Measurements from ENCODE around the gene SOCS7.

Gene SOCS7

DNA sequence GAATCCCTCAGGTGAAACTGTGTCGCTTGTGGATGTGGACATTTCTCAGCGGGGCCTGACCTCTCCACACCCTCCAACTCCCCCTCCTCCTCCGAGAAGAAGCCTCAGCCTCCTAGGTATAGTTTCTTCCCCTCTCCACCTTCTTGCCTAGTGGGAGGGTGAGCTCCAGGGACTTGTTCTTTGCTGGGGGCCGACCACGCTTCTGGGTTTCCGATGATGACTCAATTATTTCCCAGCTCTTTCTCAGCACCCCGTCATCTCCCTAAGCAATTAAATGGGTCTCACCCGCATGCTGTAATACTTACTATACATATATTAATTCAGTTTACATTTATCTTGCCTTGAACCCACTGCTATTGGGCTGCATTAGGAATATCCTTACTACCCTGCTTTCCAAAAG lies 13.1 kb downstream of the SOCS7 start:
- no peak for DNase-seq (ENCODE audit: low read depth)

- DNase-seq (ENCODE audit: low read depth), result no peak
Observed at GRCh38 chr17:38369124-38369886, 17.7 kb downstream of the SOCS7 start.

GRCh38 chr17:38379448-38379847 lies 27.8 kb downstream of the SOCS7 start:
- DNase-seq (ENCODE audit: low read depth), result no peak

DNA sequence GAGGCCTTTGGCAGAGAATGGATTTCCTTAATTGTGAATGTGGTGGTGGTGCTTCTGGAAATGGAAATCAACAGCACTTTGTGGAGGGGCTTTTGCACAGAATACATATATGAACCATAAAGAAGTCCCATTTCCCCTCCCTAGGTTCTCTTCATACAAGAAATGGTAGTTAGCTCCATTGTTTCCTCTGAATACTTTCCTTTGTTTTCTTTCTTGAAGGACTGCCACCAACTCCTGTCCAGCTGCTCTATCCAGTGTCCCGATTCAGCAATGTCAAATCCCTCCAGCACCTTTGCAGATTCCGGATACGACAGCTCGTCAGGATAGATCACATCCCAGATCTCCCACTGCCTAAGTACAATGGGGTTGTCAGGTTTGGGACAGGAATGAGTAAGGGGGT lies 43.4 kb downstream of the SOCS7 start:
- no peak for DNase-seq (ENCODE audit: low read depth)

GRCh38 chr17:38397227-38397626 lies 45.6 kb downstream of the SOCS7 start:
- DNase-seq (ENCODE audit: low read depth), result no peak

DNA sequence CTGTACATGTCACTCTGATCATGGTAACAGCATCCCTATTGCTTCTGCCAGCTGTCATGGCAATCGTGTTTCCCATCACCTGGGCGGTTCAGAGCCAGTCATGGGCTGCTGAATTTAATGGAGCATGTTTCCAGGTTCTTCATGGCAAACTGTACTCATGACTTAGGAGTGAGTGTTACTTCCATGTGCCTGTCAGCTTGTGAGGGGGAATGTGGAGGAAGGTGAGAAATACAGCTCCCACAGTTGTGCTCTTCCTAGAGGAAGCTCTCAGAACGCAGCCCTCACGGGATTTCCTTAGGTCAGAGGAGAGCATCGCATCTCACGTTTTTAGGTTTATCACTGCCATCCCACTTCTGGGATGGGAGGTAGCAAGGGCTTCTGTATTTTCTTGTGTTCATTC lies 48.6 kb downstream of the SOCS7 start:
- no peak for DNase-seq (ENCODE audit: low read depth)

DNA sequence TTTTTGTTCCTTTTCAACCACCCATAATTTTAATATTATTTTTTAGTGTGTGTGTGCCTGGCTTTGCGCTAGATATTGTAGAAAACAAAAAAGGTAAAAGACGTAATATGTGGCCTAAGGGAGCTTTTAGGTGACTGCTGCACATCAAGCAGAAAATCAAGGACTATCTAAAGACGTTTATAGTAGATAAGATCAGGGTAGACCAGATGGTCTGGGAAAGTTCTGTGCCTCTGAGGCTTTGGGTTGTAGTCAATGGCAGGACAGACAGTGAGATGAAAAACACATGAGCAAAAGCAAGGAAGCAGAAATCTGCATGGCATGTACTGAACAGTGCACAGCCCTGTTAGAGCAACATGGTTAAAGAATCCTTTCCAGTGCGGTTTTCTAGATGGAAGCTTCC lies 49.8 kb downstream of the SOCS7 start:
- DNase-seq (ENCODE audit: low read depth), result no peak

DNA sequence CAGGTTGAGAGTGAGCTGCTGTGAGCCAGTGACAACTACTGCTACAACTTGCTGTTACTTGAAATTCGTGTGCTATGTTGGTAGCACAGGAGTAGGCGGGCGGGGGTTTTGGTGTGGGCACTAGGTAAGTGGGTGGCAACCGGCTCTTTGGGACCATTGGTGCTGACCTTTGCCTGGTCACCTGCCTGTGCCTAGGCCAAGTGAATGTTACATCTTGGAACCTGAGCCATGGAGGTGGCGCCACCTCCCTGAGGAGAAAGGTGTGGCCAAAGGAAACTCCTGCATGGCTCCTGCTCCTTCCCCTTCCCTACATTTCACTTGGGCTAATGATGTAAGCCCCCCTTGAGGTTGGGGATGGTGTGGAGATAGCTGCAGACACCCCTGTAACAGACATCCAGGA lies 51.3 kb downstream of the SOCS7 start:
- DNase-seq (ENCODE audit: low read depth), result no peak

DNA sequence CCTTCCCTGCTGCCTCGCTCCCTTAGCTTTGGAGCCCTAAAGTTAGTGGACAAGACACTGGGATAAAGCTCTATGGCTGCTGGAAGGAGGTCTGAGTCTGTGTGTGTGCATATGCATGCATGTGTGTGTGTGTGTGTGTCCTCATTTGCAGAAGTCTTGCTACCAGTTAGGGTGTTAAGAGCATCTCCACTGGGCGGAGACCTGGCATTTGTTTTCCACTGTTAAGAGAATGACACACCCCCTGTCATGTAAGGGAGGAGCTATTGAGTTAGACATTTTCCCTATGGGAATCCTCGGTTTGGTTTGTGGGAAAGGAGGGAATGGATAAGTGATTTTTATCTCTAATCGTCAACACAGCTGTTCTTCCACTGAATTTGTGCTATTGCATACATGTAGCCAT lies 51.8 kb downstream of the SOCS7 start:
- no peak for DNase-seq (ENCODE audit: low read depth)

- no peak for DNase-seq (ENCODE audit: low read depth)
Observed at GRCh38 chr17:38404174-38404943, 52.7 kb downstream of the SOCS7 start.

- DNase-seq (ENCODE audit: low read depth), result no peak
Observed at GRCh38 chr17:38405654-38406053, 54.0 kb downstream of the SOCS7 start.

DNA sequence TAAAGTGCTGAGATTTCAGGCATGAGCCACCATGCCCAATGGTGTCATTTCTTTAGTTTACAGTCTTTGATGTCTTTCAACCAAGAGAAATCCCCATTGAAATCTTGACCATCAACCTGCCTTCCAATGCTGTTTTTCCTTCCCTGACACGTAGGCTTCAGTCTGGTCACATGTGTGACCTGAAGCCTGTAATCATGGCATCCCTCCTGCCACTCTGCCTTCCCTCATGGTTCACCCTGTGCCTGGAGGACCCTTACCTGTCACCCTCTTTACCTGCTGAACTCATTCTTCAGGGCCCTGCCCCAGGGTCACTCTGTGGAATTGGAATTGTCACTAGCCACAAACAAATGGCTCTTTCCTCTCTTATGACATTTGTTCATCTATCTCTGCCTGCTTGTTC lies 58.6 kb downstream of the SOCS7 start:
- DNase-seq (ENCODE audit: low read depth), result no peak

- no peak for DNase-seq (ENCODE audit: low read depth)
Observed at GRCh38 chr17:38415250-38416194, 63.9 kb downstream of the SOCS7 start.

DNA sequence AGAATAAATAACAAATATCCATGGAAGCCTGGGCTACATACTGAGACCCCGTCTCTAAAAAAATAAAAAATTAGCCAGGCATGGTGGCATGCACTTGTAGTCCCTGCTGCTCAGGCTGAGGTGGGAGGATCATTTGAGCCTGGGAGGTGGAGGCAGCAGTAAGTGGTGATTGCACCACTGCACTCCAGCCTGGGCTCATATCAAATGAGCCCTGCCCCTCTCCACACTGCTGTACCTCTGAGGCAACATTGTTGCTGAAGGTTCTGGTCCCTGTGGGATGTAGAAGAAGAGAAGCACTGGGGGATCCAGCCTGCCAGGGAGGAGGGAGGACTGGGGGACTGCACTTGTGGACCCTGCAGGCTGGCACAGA lies 65.2 kb downstream of the SOCS7 start:
- DNase-seq (ENCODE audit: low read depth), result no peak

DNA sequence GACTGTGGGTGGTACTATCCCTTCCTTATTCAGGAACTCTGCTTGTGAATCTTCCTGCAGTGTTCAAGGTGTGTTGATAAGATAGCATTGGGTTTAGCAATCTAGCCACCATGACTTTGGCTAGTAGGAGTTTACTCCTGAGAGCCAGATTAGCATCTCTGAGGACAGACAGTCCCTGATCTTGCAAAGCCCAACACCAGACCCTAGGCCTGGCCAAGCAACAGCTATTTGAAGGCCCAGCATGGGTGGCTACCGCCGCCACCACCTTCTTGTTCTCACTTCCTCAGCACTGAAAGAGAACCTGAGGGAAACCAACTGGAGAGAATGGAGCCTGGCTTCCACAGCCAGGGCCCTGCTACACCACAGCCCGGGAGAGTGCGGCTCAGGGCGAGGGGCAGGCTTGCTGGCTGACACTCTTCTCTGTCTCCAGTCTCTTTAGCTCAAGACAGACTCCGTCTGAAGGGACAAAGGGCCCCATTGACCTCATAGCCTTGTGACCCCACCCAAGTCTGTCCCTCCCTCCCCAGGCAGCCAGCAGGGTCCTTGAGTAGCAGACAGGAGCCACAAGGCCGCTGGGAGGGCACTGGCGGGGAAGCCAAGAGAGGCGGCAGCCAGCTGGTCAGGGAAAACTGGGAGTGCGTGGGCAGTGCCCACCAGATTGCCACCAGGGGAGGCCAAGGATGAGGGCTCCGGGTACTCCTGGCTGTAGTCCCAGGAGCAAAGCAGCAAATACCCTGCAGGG lies 65.7 kb downstream of the SOCS7 start:
- no peak for DNase-seq (ENCODE audit: low read depth)

- DNase-seq (ENCODE audit: low read depth), result no peak
Observed at GRCh38 chr17:38418062-38418692, 66.5 kb downstream of the SOCS7 start.

DNA sequence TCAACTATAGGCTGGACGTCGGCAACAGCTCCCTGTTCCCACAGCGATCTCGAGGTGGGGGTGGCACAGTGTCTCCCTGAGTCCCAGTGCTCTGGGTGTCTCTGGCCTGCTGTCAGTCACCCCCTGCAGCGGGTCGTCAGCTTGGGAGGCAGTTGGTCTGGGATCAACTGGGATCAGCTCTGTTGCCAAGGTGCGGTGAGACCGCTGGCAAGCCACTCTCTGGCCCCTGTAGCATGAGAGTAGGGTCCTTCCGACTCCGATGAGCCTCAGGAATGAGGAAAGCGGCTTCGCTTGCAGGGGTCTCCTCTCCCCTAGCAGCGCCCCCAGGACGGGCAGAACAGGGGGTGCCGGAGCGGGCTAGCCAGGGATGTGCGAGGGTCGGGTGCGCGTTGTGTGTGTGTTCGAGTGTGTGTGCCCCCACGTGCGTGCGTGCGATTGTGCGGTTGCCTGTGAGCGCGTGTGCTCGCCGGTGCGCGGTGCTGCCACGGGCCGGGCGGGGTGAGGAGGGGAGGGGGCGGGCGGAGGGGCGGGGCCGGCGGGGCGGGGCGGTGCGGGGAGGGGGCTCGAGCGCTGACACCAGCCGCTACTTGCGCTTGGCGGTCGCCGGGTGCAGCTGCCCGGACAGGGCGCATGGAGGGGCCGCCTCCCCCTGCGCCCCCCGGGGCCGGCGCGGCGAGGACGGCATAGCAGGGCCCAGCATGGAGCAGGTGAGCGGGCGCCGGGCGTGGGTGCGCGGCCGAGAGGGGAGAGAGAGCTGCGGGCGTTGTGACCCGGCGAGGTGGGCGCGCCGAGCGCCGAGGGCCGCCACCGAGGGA lies 67.3 kb downstream of the SOCS7 start:
- DNase-seq (ENCODE audit: low read depth), result no peak

DNA sequence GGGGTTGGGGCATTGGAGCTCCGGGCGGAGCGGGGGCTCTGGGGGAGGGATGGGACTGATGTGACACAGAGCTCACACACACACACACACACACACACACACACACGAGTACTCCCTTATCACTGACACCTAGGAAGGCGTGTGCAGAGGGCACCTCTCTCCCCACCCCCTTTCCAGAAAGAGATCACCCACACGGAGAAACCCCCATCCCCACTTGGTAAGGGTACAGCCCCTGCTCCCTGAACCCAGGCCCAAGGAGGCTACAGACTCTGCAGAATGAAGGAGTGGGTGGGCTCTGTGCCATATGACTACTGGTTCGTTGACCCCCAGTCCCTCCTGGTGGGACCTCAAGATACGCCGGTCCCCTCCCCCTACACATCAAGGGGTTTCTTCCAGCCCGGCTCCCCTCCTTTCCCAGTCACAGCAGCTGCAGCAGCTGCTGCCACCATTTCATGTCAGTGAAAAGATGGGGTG lies 67.9 kb downstream of the SOCS7 start:
- no peak for DNase-seq (ENCODE audit: low read depth)

DNA sequence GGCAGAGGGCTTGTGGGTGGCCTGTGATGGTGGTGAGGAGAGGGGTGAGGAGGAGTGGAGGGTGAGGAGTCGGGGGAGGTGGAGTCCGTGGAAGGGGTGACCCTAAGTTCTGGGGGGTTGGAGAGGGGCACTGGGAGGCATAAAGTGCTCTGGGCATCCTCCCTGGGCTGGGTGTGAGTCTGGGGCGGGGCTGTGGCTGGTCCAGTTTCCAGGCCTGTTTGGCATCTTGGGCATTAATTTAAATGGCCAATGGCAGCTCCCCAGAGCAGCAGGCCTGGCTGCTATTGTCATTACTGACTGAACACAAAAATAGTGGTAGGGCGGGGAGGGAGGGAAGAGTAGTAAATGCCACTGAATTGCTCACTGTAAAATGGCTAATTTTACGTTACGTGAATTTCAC lies 68.9 kb downstream of the SOCS7 start:
- DNase-seq (ENCODE audit: low read depth), result no peak

GRCh38 chr17:38421171-38421841 lies 69.7 kb downstream of the SOCS7 start:
- no peak for DNase-seq (ENCODE audit: low read depth)
